Iris pigment epithelial cell (primary cell): ENCODE results near the gene TMEM253.

Experiments
- DNase-seq: peaks from one replicate; pipeline ENCODE4 v3.0.0-alpha.2; 2011; ENCODE audit warnings: low read depth

The TMEM253 gene

DNA sequence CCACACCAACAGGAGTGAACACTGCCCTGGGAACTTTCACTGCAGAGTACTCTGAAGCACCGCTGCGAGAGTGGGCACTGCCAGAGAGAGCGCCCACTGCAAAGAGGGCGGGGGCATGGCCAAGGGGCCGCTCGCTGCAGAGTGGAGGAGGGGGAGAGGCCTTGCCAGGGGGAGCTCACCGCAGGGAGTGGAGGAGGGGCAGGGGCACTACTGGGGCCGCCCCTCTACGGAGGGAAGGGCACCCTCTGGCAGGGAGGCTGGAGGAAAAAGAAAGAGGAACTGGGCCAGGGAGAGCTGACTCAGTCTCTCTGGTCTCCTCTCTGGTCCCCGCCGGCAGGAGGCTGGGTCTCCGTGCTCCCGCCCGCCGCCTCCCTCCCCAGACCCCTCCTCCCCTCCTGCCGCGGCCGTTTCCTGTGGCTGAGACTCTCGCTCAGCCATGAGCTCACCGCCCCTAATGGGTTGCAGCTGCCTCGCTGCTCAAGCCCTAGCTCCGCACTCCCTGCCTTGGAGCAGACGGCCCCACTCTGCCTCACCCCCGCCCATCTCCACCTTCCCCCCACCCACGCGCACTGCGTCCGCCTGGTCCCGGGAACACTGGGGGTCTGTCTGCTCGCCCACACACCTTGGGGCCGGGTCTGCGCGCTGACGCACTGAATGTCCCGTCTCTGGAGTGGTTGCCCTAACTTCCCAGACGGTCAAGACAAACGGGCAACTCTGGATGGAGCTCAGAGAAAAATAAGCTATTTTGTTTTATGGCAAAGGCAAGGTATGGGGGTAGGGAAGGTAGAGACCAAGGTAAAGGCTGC, 29.4 kb upstream of the TMEM253 start:
- peak; percentile 94 for DNase-seq

- peak; percentile 70 for DNase-seq
Measured at GRCh38 chr14:21072031-21072473, 28.8 kb upstream of the TMEM253 start.

GRCh38 chr14:21072781-21073339, 28.0 kb upstream of the TMEM253 start:
- no peak for DNase-seq

GRCh38 chr14:21073921-21074320, 26.9 kb upstream of the TMEM253 start:
- DNase-seq = no peak

DNA sequence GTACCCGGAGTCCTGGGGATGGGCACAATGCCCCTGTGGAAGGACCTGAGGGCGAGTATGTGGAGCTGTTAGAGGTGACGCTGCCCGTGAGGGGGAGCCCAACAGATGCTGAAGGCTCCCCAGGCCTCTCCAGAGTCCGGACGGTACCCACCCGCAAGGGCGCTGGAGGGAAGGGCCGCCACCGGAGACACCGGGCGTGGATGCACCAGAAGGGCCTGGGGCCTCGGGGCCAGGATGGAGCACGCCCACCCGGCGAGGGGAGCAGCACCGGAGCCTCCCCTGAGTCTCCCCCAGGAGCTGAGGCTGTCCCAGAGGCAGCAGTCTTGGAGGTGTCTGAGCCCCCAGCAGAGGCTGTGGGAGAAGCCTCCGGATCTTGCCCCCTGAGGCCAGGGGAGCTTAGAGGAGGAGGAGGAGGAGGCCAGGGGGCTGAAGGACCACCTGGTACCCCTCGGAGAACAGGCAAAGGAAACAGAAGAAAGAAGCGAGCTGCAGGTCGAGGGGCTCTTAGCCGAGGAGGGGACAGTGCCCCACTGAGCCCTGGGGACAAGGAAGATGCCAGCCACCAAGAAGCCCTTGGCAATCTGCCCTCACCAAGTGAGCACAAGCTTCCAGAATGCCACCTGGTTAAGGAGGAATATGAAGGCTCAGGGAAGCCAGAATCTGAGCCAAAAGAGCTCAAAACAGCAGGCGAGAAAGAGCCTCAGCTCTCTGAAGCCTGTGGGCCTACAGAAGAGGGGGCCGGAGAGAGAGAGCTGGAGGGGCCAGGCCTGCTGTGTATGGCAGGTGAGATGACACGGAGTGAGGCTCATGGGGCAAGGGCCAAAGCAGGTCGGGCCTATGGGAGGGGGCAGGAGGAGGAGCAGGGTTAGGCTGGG, 26.2 kb upstream of the TMEM253 start:
- DNase-seq = no peak

GRCh38 chr14:21075719-21076437, 25.0 kb upstream of the TMEM253 start:
- no peak for DNase-seq

GRCh38 chr14:21077672-21078071, 23.2 kb upstream of the TMEM253 start:
- DNase-seq = no peak

- DNase-seq = no peak
Measured at GRCh38 chr14:21078287-21078686, 22.6 kb upstream of the TMEM253 start.

DNA sequence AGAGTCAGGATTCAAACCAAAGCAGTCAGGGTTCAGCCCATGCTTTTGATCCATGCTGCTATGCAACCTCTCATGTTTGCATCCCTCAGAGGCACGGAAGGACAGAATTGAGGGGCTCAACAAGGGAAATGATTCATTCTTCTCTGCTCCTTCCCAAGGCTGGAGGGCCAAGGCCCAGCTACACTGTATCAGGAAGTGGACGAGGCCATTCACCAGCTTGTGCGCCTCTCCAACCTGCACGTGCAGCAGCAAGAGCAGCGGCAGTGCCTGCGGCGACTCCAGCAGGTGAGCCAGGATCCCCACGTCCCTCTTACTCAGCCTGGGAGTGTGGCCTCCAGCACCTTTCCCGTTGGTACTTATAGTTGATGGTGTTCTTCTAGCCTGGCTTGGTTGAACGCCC, 22.1 kb upstream of the TMEM253 start:
- peak; percentile 16 for DNase-seq

DNA sequence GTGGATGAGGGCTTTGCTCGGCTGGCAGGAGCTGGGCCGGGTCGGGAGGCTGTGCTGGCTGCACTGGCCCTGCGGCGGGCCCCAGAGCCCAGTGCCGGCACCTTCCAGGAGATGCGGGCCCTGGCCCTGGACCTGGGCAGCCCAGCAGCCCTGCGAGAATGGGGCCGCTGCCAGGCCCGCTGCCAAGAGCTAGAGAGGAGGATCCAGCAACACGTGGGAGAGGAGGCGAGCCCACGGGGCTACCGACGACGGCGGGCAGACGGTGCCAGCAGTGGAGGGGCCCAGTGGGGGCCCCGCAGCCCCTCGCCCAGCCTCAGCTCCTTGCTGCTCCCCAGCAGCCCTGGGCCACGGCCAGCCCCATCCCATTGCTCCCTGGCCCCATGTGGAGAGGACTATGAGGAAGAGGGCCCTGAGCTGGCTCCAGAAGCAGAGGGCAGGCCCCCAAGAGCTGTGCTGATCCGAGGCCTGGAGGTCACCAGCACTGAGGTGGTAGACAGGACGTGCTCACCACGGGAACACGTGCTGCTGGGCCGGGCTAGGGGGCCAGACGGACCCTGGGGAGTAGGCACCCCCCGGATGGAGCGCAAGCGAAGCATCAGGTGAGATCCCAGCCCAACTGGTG, 19.2 kb upstream of the TMEM253 start:
- no peak for DNase-seq

DNA sequence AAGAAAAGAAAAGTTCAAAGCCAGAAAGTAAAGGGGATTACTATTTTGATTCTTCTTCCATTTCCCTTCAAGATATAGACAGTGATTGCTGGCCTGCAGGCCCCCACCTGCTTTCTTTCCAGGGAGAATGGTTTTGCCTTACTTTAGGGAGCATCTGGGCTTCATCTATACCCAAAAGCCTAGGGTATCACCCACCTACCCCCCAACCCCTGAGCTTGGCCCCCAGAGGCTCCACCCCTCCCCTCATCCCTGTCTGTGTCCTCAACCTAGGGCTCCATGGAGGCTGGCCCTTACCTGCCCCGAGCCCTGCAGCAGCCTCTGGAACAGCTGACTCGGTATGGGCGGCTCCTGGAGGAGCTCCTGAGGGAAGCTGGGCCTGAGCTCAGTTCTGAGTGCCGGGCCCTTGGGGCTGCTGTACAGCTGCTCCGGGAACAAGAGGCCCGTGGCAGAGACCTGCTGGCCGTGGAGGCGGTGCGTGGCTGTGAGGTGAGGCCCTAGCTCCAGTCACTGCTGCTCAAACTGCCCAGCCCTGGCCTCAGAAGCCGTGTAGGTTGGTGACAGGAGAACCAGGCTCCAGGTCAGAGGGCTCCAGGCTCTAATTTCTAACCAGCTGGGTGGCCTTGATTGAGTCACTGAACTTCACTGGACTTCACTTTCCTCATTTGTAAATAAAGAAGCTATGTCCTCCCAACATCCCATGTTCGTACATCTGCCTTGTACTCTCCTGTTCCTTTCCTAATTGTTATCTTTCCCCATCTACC, 17.1 kb upstream of the TMEM253 start:
- no peak for DNase-seq

DNA sequence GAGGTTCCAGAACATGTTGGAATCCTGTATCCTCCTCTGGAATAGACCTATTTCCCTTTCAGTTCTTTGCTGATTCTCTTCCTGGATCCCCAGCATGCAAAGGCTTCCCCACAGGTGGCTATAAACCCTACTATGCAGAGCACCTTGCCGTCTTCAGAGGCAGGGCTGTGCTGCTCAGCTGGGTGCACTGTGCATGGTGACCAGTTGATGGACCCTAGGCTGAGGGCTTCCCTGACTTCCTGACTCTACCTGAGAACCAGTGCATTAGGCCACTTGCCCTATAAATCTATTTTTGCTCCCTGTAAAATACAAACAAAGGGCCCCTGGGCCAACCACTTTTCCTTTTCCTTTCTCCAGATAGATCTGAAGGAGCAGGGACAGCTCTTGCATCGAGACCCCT, 16.5 kb upstream of the TMEM253 start:
- no peak for DNase-seq

GRCh38 chr14:21084998-21085853, 15.6 kb upstream of the TMEM253 start:
- DNase-seq = peak; percentile 61

GRCh38 chr14:21086908-21087293, 14.0 kb upstream of the TMEM253 start:
- DNase-seq = no peak

DNA sequence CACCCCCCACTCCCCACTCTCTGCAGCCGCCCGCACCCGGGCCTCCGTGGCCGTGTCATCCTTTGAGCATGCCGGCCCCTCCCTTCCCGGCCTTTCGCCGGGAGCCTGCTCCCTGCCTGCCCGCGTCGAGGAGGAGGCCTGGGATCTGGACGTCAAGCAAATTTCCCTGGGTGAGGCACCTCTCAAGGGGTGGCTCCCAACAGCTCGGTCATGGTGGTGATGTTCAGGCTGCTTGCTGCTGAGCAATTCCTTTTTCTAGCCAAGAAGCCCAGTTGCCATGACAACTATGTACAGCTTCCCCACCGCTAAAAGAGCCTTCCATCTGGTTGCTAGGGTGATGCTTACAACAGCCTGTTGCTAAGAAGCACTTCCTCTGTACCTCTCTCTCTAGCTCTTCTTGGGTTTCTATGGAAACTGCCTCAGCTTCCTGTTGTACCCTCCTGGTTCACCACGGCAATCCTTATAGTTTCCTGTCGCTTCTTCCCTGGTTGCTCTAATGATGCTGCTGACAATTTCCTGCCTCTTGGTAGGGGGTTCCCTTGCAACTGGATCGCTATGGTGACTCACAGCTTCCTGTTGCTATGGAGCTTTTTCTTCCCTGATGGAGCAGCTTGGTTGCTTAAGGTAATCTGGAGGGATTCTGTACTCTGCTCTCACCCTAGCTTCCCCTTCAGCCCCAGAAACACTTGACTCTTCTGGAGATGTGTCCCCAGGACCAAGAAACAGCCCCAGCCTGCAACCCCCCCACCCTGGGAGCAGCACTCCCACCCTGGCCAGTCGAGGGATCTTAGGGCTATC, 13.4 kb upstream of the TMEM253 start:
- DNase-seq = peak; percentile 95

- no peak for DNase-seq
Measured at GRCh38 chr14:21088687-21089086, 12.2 kb upstream of the TMEM253 start.

GRCh38 chr14:21089271-21089670, 11.6 kb upstream of the TMEM253 start:
- DNase-seq = no peak

- DNase-seq = no peak
Measured at GRCh38 chr14:21089877-21090193, 11.0 kb upstream of the TMEM253 start.

DNA sequence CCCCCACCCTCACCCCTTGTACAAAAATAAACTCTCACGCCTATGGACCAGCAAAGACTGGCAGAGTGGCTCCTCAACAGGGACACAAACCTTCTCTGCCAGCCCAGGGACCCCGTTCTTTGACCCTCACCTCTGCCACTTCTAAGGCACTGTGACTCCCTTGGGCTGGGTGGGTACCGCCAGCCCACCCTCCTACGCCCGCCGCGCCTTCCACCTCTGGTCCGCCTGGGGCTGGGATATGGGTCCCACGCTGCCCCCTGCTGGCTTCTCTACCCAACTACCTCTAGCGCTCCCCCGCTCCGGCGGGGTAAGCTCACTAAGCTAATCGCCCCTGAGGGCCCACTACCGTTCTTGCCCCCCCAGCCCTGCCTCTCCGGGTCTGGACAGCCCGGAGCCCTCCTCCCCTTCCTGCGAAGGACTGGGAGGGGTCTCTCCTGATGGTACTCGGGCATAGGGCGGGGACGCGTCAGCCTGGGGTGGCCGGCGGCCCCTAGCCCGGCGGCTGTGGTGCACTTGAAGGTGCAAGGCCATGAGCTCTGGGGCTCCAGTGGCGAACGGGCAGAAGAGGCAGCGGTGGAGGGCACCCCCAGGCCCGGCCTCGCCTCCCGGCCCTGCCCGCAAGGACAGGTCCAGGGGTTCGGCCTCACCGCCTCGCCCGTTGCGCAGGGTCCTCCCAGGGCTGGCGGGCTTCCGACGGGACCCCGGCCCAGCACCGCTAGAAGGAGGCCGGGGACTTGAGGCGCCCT, 10.5 kb upstream of the TMEM253 start:
- no peak for DNase-seq
